ENCODE data around the gene DCDC2. TPM values are rescaled to one million over a fixed set of nuclear protein-coding genes. Genes with fewer than 3 reads are reported as not detected.
A peak's percentile ranks its signal among the peaks of the same experiment; 100 is the strongest.

DCDC2 gene
- total RNA-seq, 1 donor from 2014 or later, result 5.5 TPM

- peak overlapping the region; percentile 88 for H3K4me3 Mint-ChIP-seq
- peaks cover 6% of the 10 kb centered on the region for H3K27me3 Mint-ChIP-seq
- H3K36me3 Mint-ChIP-seq, result no peaks in the 10 kb centered on the region
- DNase-seq (ENCODE audit: extremely low spot score, unreplicated experiment), result peak; percentile 88
- H3K27ac Mint-ChIP-seq, result peak overlapping the region; percentile 93
- no peaks in the 10 kb centered on the region for H3K9me3 Mint-ChIP-seq
- TF ChIP-seq CTCF (conservative IDR thresholded peaks at IDR 0.05), result peak; percentile 98
- H3K4me1 Mint-ChIP-seq (ENCODE audit: unreplicated experiment), result peaks cover 11% of the 10 kb centered on the region
These were observed 2.0 kb upstream of the DCDC2 start for GRCh38 chr6:24359640-24360454.

GRCh38 chr6:24358219-24358821 lies 461 bp upstream of the DCDC2 start:
- no peaks in the 10 kb centered on the region for H3K9me3 Mint-ChIP-seq
- H3K4me3 Mint-ChIP-seq, result peak overlapping the region; percentile 88
- H3K27me3 Mint-ChIP-seq, result peaks cover 6% of the 10 kb centered on the region
- DNase-seq (ENCODE audit: extremely low spot score, unreplicated experiment), result no peak
- TF ChIP-seq CTCF (conservative IDR thresholded peaks at IDR 0.05), result no peak
- H3K27ac Mint-ChIP-seq, result peak overlapping the region; percentile 59
- H3K36me3 Mint-ChIP-seq, result no peaks in the 10 kb centered on the region
- peaks cover 11% of the 10 kb centered on the region for H3K4me1 Mint-ChIP-seq (ENCODE audit: unreplicated experiment)

- TF ChIP-seq CTCF (conservative IDR thresholded peaks at IDR 0.05), result no peak
- peak overlapping the region; percentile 88 for H3K4me3 Mint-ChIP-seq
- DNase-seq (ENCODE audit: extremely low spot score, unreplicated experiment), result no peak
- no peaks in the 10 kb centered on the region for H3K36me3 Mint-ChIP-seq
- peaks cover 11% of the 10 kb centered on the region for H3K4me1 Mint-ChIP-seq (ENCODE audit: unreplicated experiment)
- no peak overlapping the region for H3K27ac Mint-ChIP-seq
- H3K27me3 Mint-ChIP-seq, result peaks cover 6% of the 10 kb centered on the region
- no peaks in the 10 kb centered on the region for H3K9me3 Mint-ChIP-seq
These were observed 1.4 kb downstream of the DCDC2 start for GRCh38 chr6:24356310-24356973.

- no peak for TF ChIP-seq CTCF (conservative IDR thresholded peaks at IDR 0.05)
- no peaks in the 10 kb centered on the region for H3K9me3 Mint-ChIP-seq
- H3K4me3 Mint-ChIP-seq, result no peak overlapping the region
- H3K36me3 Mint-ChIP-seq, result no peaks in the 10 kb centered on the region
- DNase-seq (ENCODE audit: extremely low spot score, unreplicated experiment), result no peak
- H3K27ac Mint-ChIP-seq, result no peak overlapping the region
- H3K4me1 Mint-ChIP-seq (ENCODE audit: unreplicated experiment), result peaks cover 5% of the 10 kb centered on the region
- peaks cover 11% of the 10 kb centered on the region for H3K27me3 Mint-ChIP-seq
These were observed 2.5 kb downstream of the DCDC2 start for GRCh38 chr6:24355393-24355792.

- Mint-ChIP-seq H3K27me3 (peaks cover 15% of the 10 kb centered on the region), H3K4me1 (ENCODE audit: unreplicated experiment) (no peaks in the 10 kb centered on the region), H3K27ac (no peak overlapping the region), H3K9me3 (no peaks in the 10 kb centered on the region), H3K36me3 (no peaks in the 10 kb centered on the region), H3K4me3 (peak overlapping the region; percentile 18)
- TF ChIP-seq CTCF (conservative IDR thresholded peaks at IDR 0.05), result no peak
- no peak for DNase-seq (ENCODE audit: extremely low spot score, unreplicated experiment)
These were observed 4.0 kb downstream of the DCDC2 start for GRCh38 chr6:24353861-24354260.
